Measurements from ENCODE around the gene GPR153. TPM values are rescaled to one million over a fixed set of nuclear protein-coding genes. Genes with fewer than 3 reads are reported as not detected.
"Not testable (repeated sequence)": the region's sequence is repeated elsewhere in the genome, so short reads cannot be mapped to it uniquely, and the experiment has no call there.

GPR153 gene
- total and polyA plus RNA-seq, 2 of the 8 experiments (the other 6 are each of a cell fraction or from before 2014, with no cell fraction given) = 5.7 to 8.1 TPM

GRCh38 chr1:6307682-6308081, 46.8 kb upstream of the GPR153 start:
- 88% methylated on average over 7 of the region's 7 CpGs; no CpG with 5 or more reads in 1 of the 2 experiments for WGBS, 2 experiments (ENCODE audit: extremely low coverage in 1 of 2, insufficient coverage in 1 of 2, insufficient read length in 1 of 2, insufficient replicate concordance in 2 of 2, low coverage in 1 of 2, low lambda C conversion rate in 2 of 2, missing lambda C conversion rate in 1 of 2)
- H3K4me2 ChIP-seq (ENCODE audit: insufficient read depth in 1 of 2, low read depth in 2 of 2, low read length in 2 of 2); CTCF ChIA-PET (ENCODE audit: partially characterized antibody); H2BK15ac ChIP-seq (ENCODE audit: low read length); H3K56ac ChIP-seq (replicated peaks; ENCODE audit: insufficient read length, low read depth, low read length); H3K23me2 ChIP-seq (ENCODE audit: low read depth, low read length); H2BK120ac ChIP-seq (replicated peaks; ENCODE audit: low read depth, low read length); H3K4me1 ChIP-seq (replicated peaks in 1 of 4; ENCODE audit: control insufficient read depth in 3 of 4, insufficient read depth in 4 of 4, low read length in 3 of 4); H2AK5ac ChIP-seq (ENCODE audit: low read depth, low read length); H3K4ac ChIP-seq (replicated peaks; ENCODE audit: insufficient read length, low read depth, low read length); POLR2A ChIA-PET (ENCODE audit: partially characterized antibody); H3K23ac ChIP-seq (ENCODE audit: insufficient read length); FAIRE-seq; DNase-seq (ENCODE audit: low read depth in 1 of 2, low spot score in 2 of 2); H2BK20ac ChIP-seq (ENCODE audit: low read length); H2BK5ac ChIP-seq (ENCODE audit: low read depth, low read length); H2BK12ac ChIP-seq (ENCODE audit: low read depth, low read length); H3K18ac ChIP-seq (ENCODE audit: extremely low read depth, low read length); H3K79me2 ChIP-seq (ENCODE audit: control insufficient read depth in 1 of 2, insufficient read depth in 2 of 2, low read length in 2 of 2); H3K27ac ChIP-seq (ENCODE audit: low read depth, low read length); H4K5ac ChIP-seq (ENCODE audit: insufficient read length, low read depth, low read length); H3K79me1 ChIP-seq (ENCODE audit: low read depth, low read length); H4K8ac ChIP-seq (ENCODE audit: extremely low read depth, insufficient read depth, low read length); H3K9ac ChIP-seq (replicated peaks in 1 of 4; ENCODE audit: extremely low read depth in 1 of 4, low read depth in 3 of 4, low read length in 3 of 4); H4K91ac ChIP-seq (replicated peaks; ENCODE audit: insufficient read length, low read length); H3K14ac ChIP-seq (ENCODE audit: insufficient read length); H4K20me1 ChIP-seq (replicated peaks in 1 of 2; ENCODE audit: control insufficient read depth in 1 of 2, insufficient read depth in 2 of 2, low read length in 2 of 2); H3K4me3 ChIP-seq (ENCODE audit: extremely low read depth in 1 of 4, insufficient read depth in 2 of 4, low read depth in 3 of 4, low read length in 4 of 4); H2AFZ ChIP-seq (ENCODE audit: low read length); H3K27me3 ChIP-seq (replicated peaks in 1 of 4; ENCODE audit: control insufficient read depth in 3 of 4, extremely low read depth in 1 of 4, insufficient read depth in 3 of 4, low read length in 3 of 4): not testable (repeated sequence)
- Histone ChIP-seq H3K36me3 (ENCODE audit: control insufficient read depth in 2 of 4, insufficient read depth in 4 of 4, low read length in 3 of 4) (peaks cover 0 to 13% (median 6%) of the 10 kb centered on the region in 4 experiments; a peak in 4 of 8 replicates), H3K9me3 (ENCODE audit: insufficient read depth in 2 of 2, low read depth in 1 of 2, low read length in 1 of 2) (peaks cover 10 to 25% of the 10 kb centered on the region in 2 experiments; a peak in 3 of 4 replicates)

Data from H1 (cell line).